Esophagus (tissue), 2 donors: ENCODE measurements around the gene NR0B1. TPM values are rescaled to one million over a fixed set of nuclear protein-coding genes. Genes with fewer than 3 reads are reported as not detected.

Experiments
- H3K27ac ChIP-seq, 2 donors: one replicate each; pipeline ENCODE4 v1.5.1; 2013; ENCODE audit warnings: low read depth in 2 of 2, mild to moderate bottlenecking in 2 of 2, inconsistent platforms in 1 of 2, low read length in 1 of 2, moderate library complexity in 1 of 2
- H3K27me3 ChIP-seq, 2 donors: one replicate each; pipeline ENCODE4 v1.6.1; 2013; ENCODE audit warnings: low read length in 2 of 2, control low read depth in 1 of 2, mild to moderate bottlenecking in 1 of 2; ENCODE audit not compliant: insufficient read depth in 2 of 2, control insufficient read depth in 1 of 2
- H3K36me3 ChIP-seq, 2 donors: one replicate each; pipeline ENCODE4 v1.6.1; 2013; ENCODE audit warnings: low read length in 1 of 2; ENCODE audit not compliant: control insufficient read depth in 2 of 2, insufficient read depth in 2 of 2
- H3K4me1 ChIP-seq, 2 donors: one replicate each; pipeline ENCODE4 v1.6.1; 2013; ENCODE audit warnings: low read length in 1 of 2; ENCODE audit not compliant: control insufficient read depth in 2 of 2, insufficient read depth in 2 of 2
- H3K4me3 ChIP-seq, 2 donors: one replicate each; pipeline ENCODE4 v1.5.1; 2013; ENCODE audit warnings: low read length in 2 of 2, mild to moderate bottlenecking in 2 of 2, low read depth in 1 of 2, moderate library complexity in 1 of 2
- H3K9me3 ChIP-seq, 2 donors: one replicate each; pipeline ENCODE4 v1.6.1; 2013; ENCODE audit warnings: mild to moderate bottlenecking in 2 of 2, low read depth in 1 of 2, low read length in 1 of 2, moderate library complexity in 1 of 2; ENCODE audit not compliant: control insufficient read depth in 2 of 2, insufficient read depth in 1 of 2
- WGBS, 2 donors: extraction: QIAGEN DNeasy Blood & Tissue Kit; methylation state at CpG; one replicate each; pipeline ENCODE4 v1.1.7; 2013; 5-methylcytosine and 5-hydroxymethylcytosine counted together
- polyA plus RNA-seq, 2 donors: library from polyadenylated mRNA; stranded (reverse); fragments of 200-250 nt; gene quantifications; one replicate each; pipeline ENCODE4 v1.2.3, GENCODE V29; 2013
- donor health status: healthy with polysubstance abuse.
- donor health status: Bipolar disorder and iron deficiency.

NR0B1 gene
- polyA plus RNA-seq, 2 donors = 0.02 TPM; not detected in 1

DNA sequence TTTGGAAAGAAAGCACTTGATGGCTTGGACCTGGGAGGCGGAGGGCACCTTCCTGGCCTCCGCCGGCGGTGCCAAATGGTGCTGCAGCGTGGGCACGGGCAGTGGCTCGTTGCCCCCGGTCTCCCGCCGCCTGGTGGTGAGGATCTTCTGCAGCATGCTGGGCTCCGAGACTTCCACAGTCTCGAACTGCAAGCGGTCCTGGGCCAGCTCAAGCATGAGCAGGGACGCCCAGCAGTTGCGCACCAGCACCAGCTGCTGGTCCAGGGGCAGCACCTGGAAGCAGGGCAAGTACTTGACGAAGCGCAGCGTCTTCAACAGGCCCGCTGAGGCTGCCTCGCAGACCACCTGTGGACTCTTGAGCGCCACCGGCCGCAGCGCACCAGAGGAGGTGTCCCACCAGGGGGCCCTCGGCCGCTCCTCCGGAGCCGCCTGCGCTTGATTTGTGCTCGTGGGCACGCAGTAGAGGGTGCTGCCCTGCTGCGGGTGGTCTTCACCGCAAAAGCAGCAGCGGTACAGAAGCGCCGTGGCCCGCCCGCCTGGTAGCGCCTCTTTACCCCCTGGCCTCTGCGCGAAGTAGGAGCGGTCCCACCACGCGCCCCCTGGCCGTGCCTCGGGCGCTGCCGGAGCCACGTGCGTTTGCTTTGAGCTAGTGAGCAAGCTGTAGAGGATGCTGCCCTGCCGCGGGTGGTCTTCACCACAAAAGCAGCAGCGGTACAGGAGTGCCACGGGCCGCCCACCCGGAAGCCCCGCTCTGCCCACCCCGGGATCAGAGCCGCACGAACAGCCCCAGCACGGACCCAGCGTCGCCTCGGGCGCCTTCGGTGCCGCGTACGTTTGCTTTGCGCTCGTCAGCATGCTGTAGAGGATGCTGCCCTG, 689 bp downstream of the NR0B1 start:
- H3K27me3 ChIP-seq = no peaks in the 10 kb centered on the region
- no peak overlapping the region for H3K4me3 ChIP-seq
- H3K36me3 ChIP-seq = no peaks in the 10 kb centered on the region

DNA sequence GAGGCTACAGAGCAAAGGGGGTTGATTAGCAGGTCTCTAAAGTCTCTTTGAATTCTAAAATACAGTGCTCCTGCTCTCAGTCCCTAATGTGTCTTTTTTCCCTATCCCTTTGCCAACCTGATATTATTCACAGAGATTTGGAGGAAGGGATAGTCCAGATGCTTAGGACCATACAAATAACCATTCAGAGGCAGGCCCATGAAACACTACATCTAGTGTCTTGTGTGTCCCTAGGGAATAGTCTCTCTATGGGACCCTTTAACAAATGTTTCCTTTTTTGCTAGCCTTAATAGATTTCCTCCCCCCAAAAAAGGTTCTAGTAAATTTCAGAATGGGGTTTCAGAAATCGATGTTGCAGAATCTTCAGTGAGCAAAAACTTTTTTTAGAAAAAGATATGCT, 1.7 kb downstream of the NR0B1 start:
- Histone ChIP-seq H3K4me1 (no peaks in the 10 kb centered on the region), H3K4me3 (no peak overlapping the region), H3K27me3 (no peaks in the 10 kb centered on the region), H3K9me3 (no peaks in the 10 kb centered on the region), H3K36me3 (no peaks in the 10 kb centered on the region), H3K27ac (no peak overlapping the region)
- 76 to 88% methylated on average over 1 of the region's 1 CpG for WGBS, 2 donors

More for the DNA sequence above, 689 bp downstream of the NR0B1 start:
- Histone ChIP-seq H3K27ac (no peak overlapping the region), H3K9me3 (no peaks in the 10 kb centered on the region), H3K4me1 (no peaks in the 10 kb centered on the region)
- 4 to 36% methylated on average over 50 to 71 of the region's 71 CpGs for WGBS, 2 donors

DNA sequence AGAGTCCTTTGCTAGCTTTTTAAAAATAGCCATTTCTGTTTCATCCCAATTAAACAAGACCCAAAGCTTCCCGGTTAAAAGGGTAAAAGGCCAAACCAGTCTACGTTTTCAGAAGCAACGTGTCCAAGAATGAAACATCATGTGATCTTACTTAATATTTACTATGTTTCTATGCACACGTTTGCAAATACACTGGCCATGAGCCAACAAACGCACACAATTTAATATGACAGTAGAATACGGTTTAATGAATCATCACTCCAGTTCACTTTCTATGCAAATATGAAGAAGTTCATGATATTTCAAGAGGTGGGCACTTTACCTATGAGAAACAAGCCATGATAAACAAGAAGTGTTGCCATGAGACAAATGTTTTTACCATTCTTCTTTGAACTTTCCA, 4.3 kb downstream of the NR0B1 start:
- 40 to 53% methylated on average over 6 of the region's 6 CpGs for WGBS, 2 donors
- no peaks in the 10 kb centered on the region for H3K4me1 ChIP-seq
- H3K27me3 ChIP-seq = no peaks in the 10 kb centered on the region
- no peaks in the 10 kb centered on the region for H3K9me3 ChIP-seq
- no peak overlapping the region for H3K4me3 ChIP-seq
- no peaks in the 10 kb centered on the region for H3K36me3 ChIP-seq
- no peak overlapping the region for H3K27ac ChIP-seq

DNA sequence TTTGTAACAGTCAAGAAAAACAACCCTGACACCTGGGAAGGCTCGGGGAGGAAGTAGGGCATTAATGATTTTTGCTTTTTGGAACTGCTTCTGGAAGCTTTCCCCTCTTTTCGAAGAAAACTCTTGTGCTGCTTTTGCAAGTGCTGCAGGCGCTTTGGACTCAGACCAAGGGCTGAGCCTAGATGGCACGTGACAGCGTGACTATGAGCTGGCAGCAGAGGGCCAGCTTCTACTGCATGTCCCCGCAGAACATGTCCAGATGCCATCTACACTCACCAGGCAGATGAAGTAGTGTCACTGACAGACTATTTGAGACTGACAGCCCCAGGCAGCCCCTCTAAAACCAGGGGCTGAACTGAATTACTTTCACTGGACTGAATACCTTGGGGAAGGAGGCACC, 6.2 kb downstream of the NR0B1 start:
- H3K27ac ChIP-seq = no peak overlapping the region
- H3K36me3 ChIP-seq = no peaks in the 10 kb centered on the region
- H3K4me3 ChIP-seq = no peak overlapping the region
- H3K9me3 ChIP-seq = no peaks in the 10 kb centered on the region
- H3K27me3 ChIP-seq = no peaks in the 10 kb centered on the region
- H3K4me1 ChIP-seq = no peaks in the 10 kb centered on the region
- WGBS, 2 donors = 33 to 50% methylated on average over 6 of the region's 6 CpGs

DNA sequence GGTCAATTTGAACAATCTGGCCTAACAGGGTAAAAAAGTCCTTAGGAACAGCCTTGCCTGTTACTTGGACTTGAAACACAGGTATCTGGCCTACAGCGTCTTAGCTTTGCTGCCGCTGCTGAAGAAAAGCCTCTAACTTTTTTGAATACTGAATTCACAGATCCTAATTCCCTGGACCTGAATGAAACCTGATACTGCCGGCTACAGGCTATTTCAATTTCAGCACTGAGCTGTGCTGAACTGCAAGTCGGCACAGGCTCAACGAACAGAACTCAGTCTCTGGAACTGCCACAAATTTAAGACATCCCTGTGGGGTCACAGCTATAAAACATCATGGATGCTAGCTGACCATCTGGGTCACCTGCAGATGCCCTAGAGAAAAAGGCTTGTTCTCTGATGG, 7.2 kb downstream of the NR0B1 start:
- Histone ChIP-seq H3K27ac (no peak overlapping the region), H3K4me3 (no peak overlapping the region), H3K9me3 (no peaks in the 10 kb centered on the region), H3K36me3 (no peaks in the 10 kb centered on the region), H3K4me1 (no peaks in the 10 kb centered on the region), H3K27me3 (no peaks in the 10 kb centered on the region)
- 18 to 28% methylated on average over 5 of the region's 5 CpGs for whole genome bisulfite sequencing, 2 donors

DNA sequence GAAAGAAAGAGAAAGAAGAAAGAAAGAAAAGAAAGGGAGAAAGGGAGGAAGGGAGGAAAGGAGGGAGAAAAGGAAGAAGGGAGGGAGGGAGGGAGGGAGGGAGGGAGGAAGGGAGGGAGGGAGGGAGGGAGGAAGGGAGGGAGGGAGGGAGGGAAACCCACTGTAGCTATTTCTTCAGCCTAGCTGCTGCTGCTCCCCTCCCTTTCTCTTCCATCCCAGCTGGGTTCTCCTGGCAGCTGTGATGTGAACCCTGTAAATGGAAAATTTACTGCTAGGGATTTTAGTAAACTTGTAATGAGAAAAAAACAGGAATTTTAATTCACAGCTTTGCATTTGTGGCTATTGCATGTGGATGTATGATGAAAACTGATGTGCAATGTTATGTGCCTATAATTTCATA, 8.0 kb downstream of the NR0B1 start:
- no peak overlapping the region for H3K27ac ChIP-seq
- H3K4me1 ChIP-seq = no peaks in the 10 kb centered on the region

DNA sequence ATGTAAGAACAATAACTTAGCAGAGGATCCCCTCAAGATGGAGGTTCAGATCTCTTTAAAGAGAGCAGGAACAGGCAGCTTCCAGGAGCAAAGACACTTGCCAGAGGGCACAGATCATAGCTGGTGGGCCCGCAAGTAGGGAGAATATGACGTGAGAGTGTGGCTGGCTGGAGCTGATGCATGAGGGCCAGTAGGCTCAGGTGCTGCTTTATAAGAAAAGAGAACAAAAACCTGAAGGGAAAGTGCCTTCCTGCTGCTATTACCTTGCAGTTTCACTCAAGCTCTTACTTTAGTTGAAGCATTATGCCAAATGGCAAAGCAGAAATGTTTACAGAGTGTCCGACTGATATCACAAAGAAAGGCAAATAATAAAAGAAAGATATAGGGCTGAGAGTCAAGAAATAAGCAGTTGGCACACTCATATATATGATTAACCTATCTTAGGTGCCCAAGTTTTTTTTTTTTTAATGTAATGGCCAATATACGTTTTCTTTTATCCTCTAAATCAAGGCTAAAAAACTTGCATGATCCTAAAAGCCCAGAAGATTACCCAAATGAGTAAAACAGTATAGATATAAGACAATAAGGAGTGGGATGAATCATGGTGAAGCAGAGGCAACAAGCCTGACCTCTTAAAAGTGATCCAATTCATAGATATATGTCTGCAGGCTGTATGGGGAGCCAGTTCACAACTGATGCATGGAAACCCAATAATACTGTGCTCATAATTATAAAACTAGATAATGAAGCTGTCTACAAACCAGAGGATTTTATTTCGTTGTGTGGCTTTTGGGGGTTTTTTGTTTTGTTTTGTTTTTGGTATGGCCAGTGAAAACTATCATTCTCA, 12.6 kb downstream of the NR0B1 start:
- Histone ChIP-seq H3K4me1 (no peaks in the 10 kb centered on the region), H3K36me3 (no peaks in the 10 kb centered on the region), H3K27me3 (no peaks in the 10 kb centered on the region), H3K27ac (no peak overlapping the region), H3K4me3 (no peak overlapping the region), H3K9me3 (no peaks in the 10 kb centered on the region)
- 49 to 50% methylated on average over 5 of the region's 5 CpGs for WGBS, 2 donors

More for the DNA sequence above, 8.0 kb downstream of the NR0B1 start:
- Histone ChIP-seq H3K27me3 (no peaks in the 10 kb centered on the region), H3K4me3 (no peak overlapping the region), H3K9me3 (no peaks in the 10 kb centered on the region), H3K36me3 (no peaks in the 10 kb centered on the region)

DNA sequence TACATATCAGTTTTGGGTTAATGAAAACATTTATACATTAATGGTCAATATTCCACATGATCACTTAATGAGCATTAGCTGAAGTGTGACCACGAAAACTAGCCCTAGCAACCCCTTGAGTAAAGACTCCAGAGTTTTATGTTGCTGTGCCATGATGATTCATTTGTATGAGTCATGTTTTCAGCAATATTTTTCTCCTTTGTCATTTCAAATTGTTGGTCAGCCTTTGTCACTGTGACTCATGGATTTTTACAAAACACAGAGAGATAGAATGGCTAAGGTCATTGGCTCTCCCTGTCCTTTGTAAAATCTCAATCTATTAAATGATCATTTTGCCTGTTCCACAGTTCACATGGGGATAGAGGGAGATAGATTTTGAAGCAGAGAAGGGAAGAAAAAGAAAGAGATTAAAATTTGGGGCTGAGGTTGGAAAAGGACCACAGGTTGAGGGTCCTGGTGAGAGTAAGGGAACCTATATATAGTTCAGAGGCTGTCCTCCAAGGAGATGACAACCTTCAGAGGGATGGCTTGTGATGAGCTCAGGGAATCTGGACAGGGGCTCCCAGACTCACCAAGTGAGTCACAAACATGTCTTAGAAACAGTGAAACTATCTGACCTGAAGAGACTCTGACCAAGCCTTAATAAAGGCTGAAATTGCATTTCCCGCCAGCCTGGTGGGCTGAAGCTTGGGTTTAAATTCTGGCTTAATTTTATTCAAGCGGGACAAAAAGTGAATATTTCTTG, 25.6 kb downstream of the NR0B1 start:
- no peak overlapping the region for H3K4me3 ChIP-seq
- no peaks in the 10 kb centered on the region for H3K27me3 ChIP-seq
- no peaks in the 10 kb centered on the region for H3K9me3 ChIP-seq
- no peak overlapping the region for H3K27ac ChIP-seq
- no peaks in the 10 kb centered on the region for H3K36me3 ChIP-seq
- 56 to 70% methylated on average over 3 of the region's 3 CpGs for WGBS, 2 donors
- no peaks in the 10 kb centered on the region for H3K4me1 ChIP-seq

DNA sequence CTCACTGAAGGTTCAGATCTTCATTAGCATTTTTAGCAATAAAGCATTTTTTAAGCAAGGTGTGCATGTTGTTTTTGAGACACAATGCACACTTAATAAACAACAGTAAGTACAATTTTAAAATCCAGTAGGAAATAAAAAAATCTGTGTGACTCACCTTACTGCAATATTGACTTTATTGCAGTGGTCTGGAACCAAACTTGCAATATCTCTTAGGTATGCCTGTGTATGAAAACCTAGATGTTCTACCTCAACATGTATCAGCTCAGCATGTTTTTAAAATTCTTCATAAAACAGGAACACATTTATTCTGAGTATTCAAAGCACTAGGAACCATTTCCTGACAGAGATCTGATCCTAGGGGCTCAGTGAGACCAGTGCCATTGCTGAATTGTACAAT, 26.7 kb downstream of the NR0B1 start:
- Histone ChIP-seq H3K27me3 (no peaks in the 10 kb centered on the region), H3K4me1 (no peaks in the 10 kb centered on the region), H3K9me3 (no peaks in the 10 kb centered on the region), H3K36me3 (no peaks in the 10 kb centered on the region), H3K27ac (no peak overlapping the region), H3K4me3 (no peak overlapping the region)
